Cardiac muscle cell (in vitro differentiated cells and primary cell): Measurements from ENCODE around the gene NGRN. TPM values are rescaled to one million over a fixed set of nuclear protein-coding genes. Genes with fewer than 3 reads are reported as not detected.

Experiments
- DNase-seq, 2 donors: peaks; one replicate each; pipeline versions ENCODE4 v3.0.0 to v3.0.0-alpha.2; 2010 to 2017; ENCODE audit warnings: low read depth in 1 of 2, low spot score in 1 of 2
- H3K27ac ChIP-seq: fragments of 200-600 bp; sonication (generic); 2 replicates; pipeline ENCODE4 v1.5.1; 2016
- H3K27me3 ChIP-seq: fragments of 200-600 bp; sonication (generic); 2 replicates; pipeline ENCODE4 v1.6.0; 2016; ENCODE audit warnings: control low read depth
- H3K36me3 ChIP-seq: fragments of 200-600 bp; sonication (generic); 2 replicates; pipeline ENCODE4 v1.5.1; 2016; ENCODE audit warnings: control low read depth
- H3K4me1 ChIP-seq: fragments of 200-600 bp; sonication (generic); 2 replicates; pipeline ENCODE4 v1.8.1; 2017; ENCODE audit warnings: low read depth, mild to moderate bottlenecking, mixed run types
- H3K4me3 ChIP-seq: fragments of 200-600 bp; sonication (generic); 2 replicates; pipeline ENCODE4 v1.5.1; 2016; ENCODE audit warnings: mild to moderate bottlenecking
- H3K9me3 ChIP-seq: fragments of 200-600 bp; sonication (generic); 2 replicates; pipeline ENCODE4 v1.5.1; 2017; ENCODE audit warnings: low read depth, mild to moderate bottlenecking, control low read depth
- CTCF ChIP-seq: IDR thresholded peaks from 2 replicates; pipeline ENCODE4 v1.5.1; 2012; ENCODE audit warnings: low read depth, mild to moderate bottlenecking, low read length
- polyA plus RNA-seq: library from polyadenylated mRNA; unstranded; fragments of >200 nt; fragmentation: Nextera tagmentation; extraction: Ambion mirVana; gene quantifications from 2 replicates; pipeline ENCODE4 v1.2.1, GENCODE V29; 2016
- total RNA-seq: library from RNA; depleted of rRNA; stranded (reverse); fragments of >200 nt; gene quantifications from 2 replicates; pipeline ENCODE4 v1.2.3, GENCODE V29; 2016

Gene NGRN
- total and polyA plus RNA-seq, 2 experiments from 2014 or later, result 157 to 167 TPM

GRCh38 chr15:90320885-90321278 lies 55.4 kb downstream of the NGRN start:
- Histone ChIP-seq H3K4me1 (peaks cover 3% of the 10 kb centered on the region), H3K27me3 (no peaks in the 10 kb centered on the region), H3K4me3 (no peak overlapping the region), H3K36me3 (no peaks in the 10 kb centered on the region), H3K9me3 (no peaks in the 10 kb centered on the region), H3K27ac (no peak overlapping the region)
- no peak for TF ChIP-seq CTCF
- DNase-seq, result no peak

Other genes with a start within 250 kb of the NGRN start
- 392 and 406 TPM in 2 replicates for gene IDH2, start 163.2 kb upstream of the NGRN start, total RNA-seq
- gene IDH2, start 163.2 kb upstream of the NGRN start, polyA plus RNA-seq, result 673 and 712 TPM in 2 replicates
- gene SEMA4B, start 64.3 kb upstream of the NGRN start, total RNA-seq, result 38.0 and 39.3 TPM in 2 replicates
- gene SEMA4B, start 64.3 kb upstream of the NGRN start, polyA plus RNA-seq, result 43.1 and 44.9 TPM in 2 replicates
- gene CIB1, start 31.7 kb upstream of the NGRN start, total RNA-seq, result 18.1 and 30.8 TPM in 2 replicates
- gene CIB1, start 31.7 kb upstream of the NGRN start, polyA plus RNA-seq, result 71.9 and 91.6 TPM in 2 replicates
- gene GDPGP1, start 31.5 kb upstream of the NGRN start, total RNA-seq, result 9.1 and 16.2 TPM in 2 replicates
- 1.3 and 1.9 TPM in 2 replicates for gene GDPGP1, start 31.5 kb upstream of the NGRN start, polyA plus RNA-seq
- 0.21 TPM in 2 replicates for gene TTLL13, start 16.1 kb upstream of the NGRN start, total RNA-seq
- 0.39 TPM in 1 of 2 replicates, not detected in the other for gene TTLL13, start 16.1 kb upstream of the NGRN start, polyA plus RNA-seq
- 1.7 and 14.6 TPM in 2 replicates for gene ZNF774, start 86.6 kb downstream of the NGRN start, total RNA-seq
- gene ZNF774, start 86.6 kb downstream of the NGRN start, polyA plus RNA-seq, result 2.1 TPM in 2 replicates
- 14.2 and 14.6 TPM in 2 replicates for gene IQGAP1, start 122.6 kb downstream of the NGRN start, total RNA-seq
- 9.1 and 10.5 TPM in 2 replicates for gene IQGAP1, start 122.6 kb downstream of the NGRN start, polyA plus RNA-seq